Small intestine (tissue), 4 donors: ENCODE data around the gene CUTC. TPM values are rescaled to one million over a fixed set of nuclear protein-coding genes. Genes with fewer than 3 reads are reported as not detected.

Experiments used
- polyA plus RNA-seq, 4 donors: library from polyadenylated mRNA; stranded (reverse) in 3 of 4; unstranded in 1 of 4; fragments of 200-250 nt in 3 of 4; fragments of 120-200 nt in 1 of 4; gene quantifications; one replicate each; pipeline versions ENCODE4 v1.2.1 to v1.2.3, GENCODE V29; 2013
- donor health status: healthy with polysubstance abuse.
- donor health status: Bipolar disorder and iron deficiency.
- donor health status: healthy.

CUTC gene
- polyA plus RNA-seq, 4 donors, result 21.1 to 24.3 (median 21.6) TPM

Other genes starting within 250 kb of the CUTC start
- 10 to 100 TPM in 2 of 4 donors, 1 to 10 TPM in 1, under 1 TPM in 1; 0.67 to 17.4 (median 11.0) TPM for gene NKX2-3, start 199.3 kb upstream of the CUTC start, polyA plus RNA-seq
- 10 to 100 TPM; 31.1 to 46.1 (median 39.1) TPM for gene SLC25A28, start 111.8 kb upstream of the CUTC start, polyA plus RNA-seq
- gene ENTPD7, start 72.7 kb upstream of the CUTC start, polyA plus RNA-seq, result 10 to 100 TPM in 1 of 4 donors, 1 to 10 TPM in 3; 7.3 to 48.8 (median 9.3) TPM
- 10 to 100 TPM; 10.3 to 47.7 (median 18.5) TPM for gene COX15, start 107 bp upstream of the CUTC start, polyA plus RNA-seq
- 10 to 100 TPM in 3 of 4 donors, 1 to 10 TPM in 1; 5.6 to 91.7 (median 58.6) TPM for gene ABCC2, start 50.4 kb downstream of the CUTC start, polyA plus RNA-seq